Colonic mucosa (tissue), 4 donors: ENCODE results near the gene TAF11L10. TPM values are rescaled to one million over a fixed set of nuclear protein-coding genes. Genes with fewer than 3 reads are reported as not detected.
"Not testable (repeated sequence)": the region's sequence is repeated elsewhere in the genome, so short reads cannot be mapped to it uniquely, and the experiment has no call there.

Source experiments
- DNase-seq: peaks from one replicate; pipeline ENCODE4 v3.0.0-alpha.2; 2020
- H3K27ac ChIP-seq: fragments of 200-600 bp; one replicate; pipeline ENCODE4 v1.8.0; 2021
- H3K27me3 ChIP-seq: fragments of 200-600 bp; one replicate; pipeline ENCODE4 v1.8.0; 2021
- H3K36me3 ChIP-seq: fragments of 200-600 bp; one replicate; pipeline ENCODE4 v1.8.0; 2021
- H3K4me1 ChIP-seq: fragments of 200-600 bp; one replicate; pipeline ENCODE4 v1.8.0; 2021; ENCODE audit warnings: mild to moderate bottlenecking
- H3K4me3 ChIP-seq: fragments of 200-600 bp; one replicate; pipeline ENCODE4 v1.8.0; 2021
- H3K9ac ChIP-seq, 2 donors: one replicate each; pipeline ENCODE4 v1.7.0; 2013; ENCODE audit warnings: control low read depth in 2 of 2, low read depth in 2 of 2, low read length in 2 of 2
- H3K9me3 ChIP-seq: fragments of 200-600 bp; one replicate; pipeline ENCODE4 v1.8.0; 2021
- CTCF ChIP-seq: fragments of 200-600 bp; IDR thresholded peaks from one replicate; pipeline ENCODE4 v1.8.0; 2022; ENCODE audit warnings: antibody characterized with exemption, mild to moderate bottlenecking
- intact Hi-C: fragments of 100-400 bp; cut with DNase I; formaldehyde crosslinking; loops from one replicate; pipeline ENCODE4 v1.14.1; 2022
- total RNA-seq, 2 donors: library from RNA; stranded (reverse); fragmentation: NEBNext Ultra II Directional in 1 of 2; extraction: Animal tissue kit (Norgen Biotek cat#: 25700) in 1 of 2; gene quantifications; one replicate each; pipeline ENCODE4 v1.2.1, GENCODE V29; 2021
- donor health status: healthy.
- donor health status: DM: no; HTN: no; CAD: no.
- donor health status: DM: no; HTN: no; CAD: no.

Gene TAF11L10
- not detected for total RNA-seq

GRCh38 chr5:17597728-17598127 is at the start of gene TAF11L10:
Gene TAF11L10 (minus strand): TSS chr5:17597828.
- H3K9ac ChIP-seq, H3K4me3 ChIP-seq, H3K27ac ChIP-seq, intact Hi-C loops, H3K4me1 ChIP-seq, DNase-seq, H3K36me3 ChIP-seq, H3K9me3 ChIP-seq, H3K27me3 ChIP-seq: not testable (repeated sequence)

GRCh38 chr5:17634160-17634559 is 36.5 kb upstream of the TAF11L10 start, which contains the start of gene TAF11L14:
Gene TAF11L14 (plus strand): TSS chr5:17634460.
- intact Hi-C loops = no loop called here
- no peak within 1 kb of the TSS for H3K9ac ChIP-seq
- no peak within 1 kb of the TSS for H3K27ac ChIP-seq
- H3K27me3 ChIP-seq = no peaks in the 10 kb centered on the region
- H3K9me3 ChIP-seq = no peaks in the 10 kb centered on the region
- H3K4me3 ChIP-seq = no peak within 1 kb of the TSS
- no peaks in the 10 kb centered on the region for H3K36me3 ChIP-seq
- no peak for DNase-seq
- H3K4me1 ChIP-seq = no peaks in the 10 kb centered on the region
- no peak for TF ChIP-seq CTCF

GRCh38 chr5:17631788-17632187 is 34.2 kb upstream of the TAF11L10 start, which contains the start of gene TAF11L13:
Gene TAF11L13 (plus strand): TSS chr5:17632088.
- H3K4me3 ChIP-seq, H3K9ac ChIP-seq, H3K9me3 ChIP-seq, H3K36me3 ChIP-seq, DNase-seq, intact Hi-C loops, H3K27me3 ChIP-seq, H3K27ac ChIP-seq, H3K4me1 ChIP-seq: not testable (repeated sequence)

GRCh38 chr5:17625686-17626085 is 28.1 kb upstream of the TAF11L10 start:
- Histone ChIP-seq H3K4me1 (no peaks in the 10 kb centered on the region), H3K9ac (no peak overlapping the region), H3K9me3 (no peaks in the 10 kb centered on the region), H3K4me3 (no peak overlapping the region), H3K27me3 (no peaks in the 10 kb centered on the region), H3K27ac (no peak overlapping the region), H3K36me3 (no peaks in the 10 kb centered on the region)
- intact Hi-C loops = no loop called here
- no peak for TF ChIP-seq CTCF
- DNase-seq = no peak

DNA sequence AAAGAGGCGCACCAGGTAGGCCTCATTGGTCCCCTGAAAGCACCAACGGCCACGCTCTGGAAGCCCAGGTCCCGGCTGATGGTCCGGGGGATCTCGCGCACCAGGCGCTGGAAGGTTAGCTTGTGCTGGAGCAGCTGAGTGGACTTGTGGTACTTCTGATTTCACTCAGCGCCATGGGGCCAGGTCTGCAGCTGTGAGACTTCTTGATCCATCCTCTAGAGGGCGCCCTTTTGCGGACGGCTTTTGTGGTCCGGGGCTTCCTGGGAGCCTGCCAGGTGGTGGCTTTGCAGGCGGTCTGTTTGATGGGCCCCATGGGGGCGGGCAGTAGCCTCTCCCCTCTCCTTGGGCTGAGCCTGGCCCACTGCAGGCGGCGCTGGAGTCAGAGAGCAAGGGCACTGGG is 23.0 kb upstream of the TAF11L10 start:
- intact Hi-C loops = no loop called here
- no peak for TF ChIP-seq CTCF
- Histone ChIP-seq H3K9ac (no peak overlapping the region), H3K4me1 (no peaks in the 10 kb centered on the region), H3K27ac (no peak overlapping the region), H3K9me3 (no peaks in the 10 kb centered on the region), H3K36me3 (no peaks in the 10 kb centered on the region), H3K4me3 (no peak overlapping the region), H3K27me3 (no peaks in the 10 kb centered on the region)
- no peak for DNase-seq

DNA sequence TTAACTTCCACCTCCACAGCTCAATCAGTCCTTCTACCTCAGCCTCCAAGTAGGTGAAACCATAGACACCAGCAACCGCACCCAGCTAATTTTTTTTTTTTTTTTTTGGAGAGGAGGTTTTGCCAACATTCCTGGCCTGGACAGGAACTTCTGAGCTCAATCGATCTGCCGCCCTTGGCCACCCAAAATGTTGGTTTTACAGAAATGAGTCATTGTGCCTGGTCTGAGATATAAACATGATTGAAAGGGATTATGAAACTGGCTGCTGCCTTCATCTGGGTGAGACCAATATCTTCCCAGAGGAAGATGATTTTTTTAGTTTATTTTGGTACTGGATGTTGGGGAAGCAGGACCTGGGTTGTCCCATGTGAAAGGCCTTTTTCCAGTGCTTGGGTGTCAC is 21.7 kb upstream of the TAF11L10 start:
- Histone ChIP-seq H3K4me3 (no peak overlapping the region), H3K9ac (no peak overlapping the region), H3K4me1 (no peaks in the 10 kb centered on the region), H3K27me3 (no peaks in the 10 kb centered on the region), H3K36me3 (no peaks in the 10 kb centered on the region), H3K9me3 (no peaks in the 10 kb centered on the region), H3K27ac (no peak overlapping the region)
- DNase-seq = no peak
- intact Hi-C loops = no loop called here
- TF ChIP-seq CTCF = no peak
